Measurements from ENCODE around the gene TTC39C. TPM values are rescaled to one million over a fixed set of nuclear protein-coding genes. Genes with fewer than 3 reads are reported as not detected.

Gene TTC39C
- total and polyA plus RNA-seq, 10 donors = 15.4 to 52.3 (median 29.3) TPM

GRCh38 chr18:24010673-24011072 lies 3.9 kb upstream of the TTC39C start:
- Histone ChIP-seq H3K4me1 (peaks cover 31 to 78% (median 53%) of the 10 kb centered on the region in 6 donors), H3K27me3 (replicated peaks in 1 of 7) (no peaks in the 10 kb centered on the region)
- 85 to 91% (median 86%) methylated on average over 7 of the region's 7 CpGs for WGBS, 5 donors

GRCh38 chr18:24011123-24011917 lies 3.2 kb upstream of the TTC39C start:
- peak overlapping the region; percentile 48 to 84 (median 76) for H3K27ac ChIP-seq
- no peaks in the 10 kb centered on the region for H3K36me3 ChIP-seq
- intact Hi-C loops (cut with DNase I; ENCODE audit: low total_unique reads) = loop anchor here (10.0 kb wide), 1 partner anchor 103 kb away; no protein-coding TSS in a partner anchor
- no peaks in the 10 kb centered on the region for H3K9me3 ChIP-seq
- no peak for TF ChIP-seq CTCF (IDR thresholded peaks at IDR 0.05 in 8 of 11, conservative IDR thresholded peaks at IDR 0.05 in 3 of 11)
- no peak for TF ChIP-seq POLR2A (IDR thresholded peaks at IDR 0.05)
- peak overlapping the region in 1 of 8 donors; percentile 21 for H3K4me3 ChIP-seq
- H3K4me1 ChIP-seq = peaks cover 36 to 84% (median 59%) of the 10 kb centered on the region in 6 donors
- no peak for DNase-seq
- H3K27me3 ChIP-seq (replicated peaks in 1 of 7) = no peaks in the 10 kb centered on the region
- WGBS, 5 donors = 52 to 58% (median 54%) methylated on average over 5 of the region's 5 CpGs

More at GRCh38 chr18:24010673-24011072, 3.9 kb upstream of the TTC39C start:
- Histone ChIP-seq H3K27ac (peak overlapping the region; percentile 43 to 84 (median 76)), H3K9me3 (no peaks in the 10 kb centered on the region), H3K36me3 (no peaks in the 10 kb centered on the region), H3K4me3 (no peak overlapping the region)
- TF ChIP-seq CTCF (IDR thresholded peaks at IDR 0.05 in 8 of 11, conservative IDR thresholded peaks at IDR 0.05 in 3 of 11) = no peak
- no peak for TF ChIP-seq POLR2AphosphoS5 (IDR thresholded peaks at IDR 0.05)
- TF ChIP-seq POLR2A (IDR thresholded peaks at IDR 0.05) = no peak
- intact Hi-C loops (cut with DNase I; ENCODE audit: low total_unique reads) = loop anchor here (10.0 kb wide), 1 partner anchor 104 kb away; no protein-coding TSS in a partner anchor
- no peak for DNase-seq

- 44 to 76% (median 65%) methylated on average over 2 of the region's 2 CpGs for WGBS, 5 donors
- H3K4me1 ChIP-seq = peaks cover 43 to 95% (median 77%) of the 10 kb centered on the region in 6 donors
- intact Hi-C loops (cut with DNase I; ENCODE audit: low total_unique reads) = loop anchor here (10.0 kb wide), 1 partner anchor 102 kb away; no protein-coding TSS in a partner anchor
- H3K27ac ChIP-seq = peak overlapping the region in 2 of 8 donors; percentile 84 to 91
- no peak overlapping the region for H3K4me3 ChIP-seq
- H3K36me3 ChIP-seq = no peaks in the 10 kb centered on the region
- no peak for DNase-seq
- no peak for TF ChIP-seq POLR2A (IDR thresholded peaks at IDR 0.05)
- TF ChIP-seq CTCF (IDR thresholded peaks at IDR 0.05 in 8 of 11, conservative IDR thresholded peaks at IDR 0.05 in 3 of 11) = no peak
- no peaks in the 10 kb centered on the region for H3K9me3 ChIP-seq
- H3K27me3 ChIP-seq (replicated peaks in 1 of 7) = no peaks in the 10 kb centered on the region
Observed at GRCh38 chr18:24013051-24013450, 1.5 kb upstream of the TTC39C start.

GRCh38 chr18:24014986-24015638 lies 558 bp downstream of the TTC39C start:
- Histone ChIP-seq H3K27ac (peak overlapping the region; percentile 86 to 94 (median 90)), H3K9me3 (no peaks in the 10 kb centered on the region), H3K4me3 (peak overlapping the region; percentile 83 to 91 (median 88)), H3K27me3 (replicated peaks in 1 of 7) (no peaks in the 10 kb centered on the region), H3K4me1 (peaks cover 52 to 95% (median 83%) of the 10 kb centered on the region in 6 donors), H3K36me3 (no peaks in the 10 kb centered on the region)
- intact Hi-C loops (cut with DNase I; ENCODE audit: low total_unique reads) = loop anchor here (10.0 kb wide), 1 partner anchor 100 kb away; no protein-coding TSS in a partner anchor
- TF ChIP-seq POLR2AphosphoS5 (IDR thresholded peaks at IDR 0.05) = peak in 2 of 3 donors; percentile 73 to 80
- TF ChIP-seq CTCF (IDR thresholded peaks at IDR 0.05 in 8 of 11, conservative IDR thresholded peaks at IDR 0.05 in 3 of 11) = no peak
- TF ChIP-seq POLR2A (IDR thresholded peaks at IDR 0.05) = no peak
- WGBS, 5 donors = 0 to 1% (median 1%) methylated on average over 33 to 50 of the region's 50 CpGs
- DNase-seq = peak; percentile 89
